ENCODE results near the gene HYAL4.

GRCh38 chr7:123879628-123880027, 34.7 kb downstream of the HYAL4 start:
- no peak for TF ChIP-seq EP300 (conservative IDR thresholded peaks at IDR 0.05; ENCODE audit: poor library complexity, severe bottlenecking)
- TF ChIP-seq CTCF (IDR thresholded peaks at IDR 0.05; ENCODE audit: poor library complexity, severe bottlenecking), result no peak
- no peak for TF ChIP-seq POLR2AphosphoS5 (IDR thresholded peaks at IDR 0.05)
- no peak for TF ChIP-seq REST (IDR thresholded peaks at IDR 0.05; ENCODE audit: borderline replicate concordance)
- no peak for TF ChIP-seq EZH2 (IDR thresholded peaks at IDR 0.05; ENCODE audit: borderline replicate concordance, insufficient read depth, low read length, poor library complexity, severe bottlenecking)
